HCT116 (cell line): ENCODE results near the gene RAB4A. TPM values are rescaled to one million over a fixed set of nuclear protein-coding genes. Genes with fewer than 3 reads are reported as not detected.

Source experiments
- ATAC-seq: fragments of 200-7000 bp; cut with Tn5 transposase; 2 replicates; pipeline ENCODE4 v1.9.1; 2020; ENCODE audit warnings: mild to moderate bottlenecking, moderate library complexity
- BruUV-seq: library from RNA; stranded (reverse); fragments of 400-500 nt; replicated peaks from 2 replicates; lab custom pipeline; 2021; lab: Mats Ljungman, UMichigan
- CTCF ChIA-PET: fragments of 300-600 bp; sonication (Branson Sonifier 250); formaldehyde crosslinking; loops from one replicate; lab custom pipeline; 2021; ENCODE audit warnings: antibody characterized with exemption; lab: Charles Lee
- POLR2A ChIA-PET: fragments of 300-600, 350-600 bp; sonication (Branson Sonifier 250); formaldehyde crosslinking; loops from one replicate; lab custom pipeline; 2021; ENCODE audit warnings: antibody characterized with exemption; lab: Charles Lee
- RAD21 ChIA-PET, 2 experiments: fragments of 300-600 bp; sonication (Branson Sonifier 250); formaldehyde crosslinking; loops; one replicate each; lab custom pipeline; 2023; ENCODE audit warnings: low total read pairs in 2 of 2; ENCODE audit not compliant: uncharacterized antibody in 2 of 2, unreplicated experiment in 2 of 2, low non-redundant PET in 1 of 2; lab: Charles Lee
- DNase-seq: peaks from one replicate; pipeline ENCODE4 v3.0.0-alpha.2; 2010; ENCODE audit warnings: low read depth, low spot score
- H2AFZ ChIP-seq: fragments of 200-600 bp; shearing (Covaris generic), sonication (generic); 2 replicates; pipeline ENCODE4 v1.6.1; 2017; ENCODE audit warnings: low read depth, mixed run types, mixed read lengths, antibody characterized with exemption, low read length; ENCODE audit not compliant: poor library complexity, severe bottlenecking
- H3K27ac ChIP-seq: 2 replicates; pipeline ENCODE4 v1.5.1; 2012; ENCODE audit warnings: low read depth, low read length
- H3K27me3 ChIP-seq: fragments of 200-600 bp; sonication (generic); 2 replicates; pipeline ENCODE4 v1.6.1; 2016; ENCODE audit warnings: mixed run types, low read length, mixed read lengths; ENCODE audit not compliant: insufficient read depth
- H3K36me3 ChIP-seq, 2 experiments: fragments of 200-500 bp in 1 of 2; fragments of 200-600 bp in 1 of 2; sonication (Bioruptor generic) in 1 of 2; sonication (generic) in 1 of 2; 2 replicates each; pipeline versions ENCODE4 v1.5.1 to v1.6.1; 2014 to 2016; ENCODE audit warnings: low read length in 2 of 2, inconsistent platforms in 1 of 2, mixed read lengths in 1 of 2, mixed run types in 1 of 2; ENCODE audit not compliant: insufficient read depth in 2 of 2, control insufficient read depth in 1 of 2
- H3K4me1 ChIP-seq, 2 experiments: fragments of 200-600 bp in 1 of 2; sonication (generic) in 1 of 2; 2 replicates each; pipeline versions ENCODE4 v1.5.1 to v1.6.1; 2012 to 2017; ENCODE audit warnings: low read length in 2 of 2, inconsistent platforms in 1 of 2, mild to moderate bottlenecking in 1 of 2, mixed read lengths in 1 of 2, mixed run types in 1 of 2, moderate library complexity in 1 of 2; ENCODE audit not compliant: insufficient read depth in 2 of 2, control insufficient read depth in 1 of 2
- H3K4me2 ChIP-seq: fragments of 200-600 bp; sonication (generic); 2 replicates; pipeline ENCODE4 v1.6.1; 2017; ENCODE audit warnings: mixed run types, low read length, mixed read lengths
- H3K4me3 ChIP-seq, 2 experiments: fragments of 200-600 bp in 1 of 2; sonication (generic) in 1 of 2; replicated peaks in 1 of 2; 2 replicates each; pipeline ENCODE4 v1.5.1; 2011 to 2016; ENCODE audit warnings: low read length in 2 of 2, control low read depth in 1 of 2, low read depth in 1 of 2, mild to moderate bottlenecking in 1 of 2, mixed read lengths in 1 of 2, mixed run types in 1 of 2
- H3K79me2 ChIP-seq: fragments of 200-600 bp; sonication (generic); 2 replicates; pipeline ENCODE4 v1.6.1; 2017; ENCODE audit warnings: mild to moderate bottlenecking, mixed run types, low read length, moderate library complexity, mixed read lengths; ENCODE audit not compliant: insufficient read depth
- H3K9ac ChIP-seq: fragments of 200-600 bp; sonication (generic); 2 replicates; pipeline ENCODE4 v1.6.1; 2016; ENCODE audit warnings: low read length, mixed read lengths
- H3K9me2 ChIP-seq: fragments of 200-600 bp; sonication (generic), shearing (Covaris generic); 2 replicates; pipeline ENCODE4 v1.6.1; 2017; ENCODE audit warnings: mixed run types, mild to moderate bottlenecking, moderate library complexity; ENCODE audit not compliant: insufficient read depth
- H3K9me3 ChIP-seq, 2 experiments: fragments of 200-500 bp in 1 of 2; fragments of 200-600 bp in 1 of 2; sonication (Bioruptor generic) in 1 of 2; sonication (generic) in 1 of 2; 2 replicates each; pipeline ENCODE4 v1.6.1; 2014 to 2017; ENCODE audit warnings: low read length in 2 of 2, mixed read lengths in 2 of 2, inconsistent platforms in 1 of 2, low read depth in 1 of 2, mild to moderate bottlenecking in 1 of 2, mixed run types in 1 of 2, moderate library complexity in 1 of 2; ENCODE audit not compliant: control insufficient read depth in 1 of 2, insufficient read depth in 1 of 2
- H4K20me1 ChIP-seq: fragments of 200-600 bp; sonication (generic), shearing (Covaris generic); 2 replicates; pipeline ENCODE4 v1.6.1; 2017; ENCODE audit warnings: mixed run types, mild to moderate bottlenecking, moderate library complexity; ENCODE audit not compliant: insufficient read depth
- CEBPB ChIP-seq: IDR thresholded peaks from 2 replicates; pipeline ENCODE4 v1.6.1; 2012; ENCODE audit warnings: low read depth
- EGR1 ChIP-seq: IDR thresholded peaks from 2 replicates; pipeline ENCODE4 v1.6.1; 2012; ENCODE audit warnings: low read depth
- ELF1 ChIP-seq: IDR thresholded peaks from 2 replicates; pipeline ENCODE4 v1.6.1; 2012; ENCODE audit warnings: low read depth, borderline replicate concordance
- EZH2phosphoT487 ChIP-seq: fragments of 200-600 bp; IDR thresholded peaks from 2 replicates; pipeline ENCODE4 v1.6.1; 2018; ENCODE audit warnings: antibody characterized with exemption, borderline replicate concordance
- JUND ChIP-seq: IDR thresholded peaks from 2 replicates; pipeline ENCODE4 v1.6.1; 2012
- MAX ChIP-seq: IDR thresholded peaks from 2 replicates; pipeline ENCODE4 v1.6.1; 2012
- POLR2AphosphoS5 ChIP-seq: IDR thresholded peaks from 2 replicates; pipeline ENCODE4 v1.6.1; 2011; ENCODE audit warnings: mild to moderate bottlenecking, low read depth, low read length, moderate library complexity
- RAD21 ChIP-seq: IDR thresholded peaks from 2 replicates; pipeline ENCODE4 v1.6.1; 2012; ENCODE audit warnings: low read depth, mild to moderate bottlenecking
- SP1 ChIP-seq: IDR thresholded peaks from 2 replicates; pipeline ENCODE4 v1.6.1; 2012; ENCODE audit warnings: low read depth
- SRF ChIP-seq: IDR thresholded peaks from 2 replicates; pipeline ENCODE4 v1.6.1; 2012; ENCODE audit warnings: low read depth
- YY1 ChIP-seq: IDR thresholded peaks from 2 replicates; pipeline ENCODE4 v1.6.1; 2011; ENCODE audit warnings: low read length, low read depth, moderate library complexity, mild to moderate bottlenecking; ENCODE audit not compliant: insufficient replicate concordance; ENCODE audit errors: extremely low read depth
- ZBTB33 ChIP-seq: IDR thresholded peaks from 2 replicates; pipeline ENCODE4 v1.6.1; 2011; ENCODE audit warnings: mild to moderate bottlenecking, low read length, moderate library complexity; ENCODE audit not compliant: insufficient replicate concordance; ENCODE audit errors: extremely low read depth
- ZNF274 ChIP-seq: fragments of 200-500 bp; sonication (Bioruptor generic); IDR thresholded peaks from 2 replicates; pipeline ENCODE4 v1.6.1; 2014; ENCODE audit warnings: mild to moderate bottlenecking, low read depth, low read length, inconsistent platforms
- intact Hi-C: fragments of 100-400 bp; cut with micrococcal nuclease; formaldehyde crosslinking; loops from 2 replicates; pipeline ENCODE4 v1.10.0; 2022
- total RNA-seq: library from RNA; stranded (reverse); gene quantifications from one replicate; pipeline ENCODE4 v1.2.1, GENCODE V29; 2021; ENCODE audit not compliant: unreplicated experiment

RAB4A gene
- total RNA-seq, 1 experiment from 2014 or later, result 101 TPM

DNA sequence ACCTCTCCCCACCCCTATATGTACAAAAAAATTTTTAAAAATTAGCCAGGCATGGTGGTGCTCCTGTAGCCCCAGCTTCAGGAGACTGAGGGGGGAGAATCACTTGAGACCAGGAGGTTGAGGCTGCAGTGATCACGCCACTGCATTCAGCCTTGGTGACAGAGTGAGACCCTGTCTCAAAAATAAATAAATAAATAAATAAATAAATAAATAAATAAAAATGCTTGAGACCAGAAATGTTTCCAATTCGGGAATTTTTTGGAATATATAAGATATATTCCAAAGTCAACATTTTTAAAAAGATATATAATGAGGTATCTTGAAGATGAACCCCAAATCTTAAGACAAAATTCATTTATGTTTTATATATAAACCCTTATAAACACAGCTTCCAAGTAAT, 42.4 kb upstream of the RAB4A start (continued):
- no peak for TF ChIP-seq RAD21
- TF ChIP-seq EGR1, result no peak
- TF ChIP-seq ELF1, result no peak
- TF ChIP-seq JUND, result no peak
- no peak for TF ChIP-seq CEBPB

GRCh38 chr1:229229137-229229720, 41.7 kb upstream of the RAB4A start:
- peak; percentile 26 for ATAC-seq
- no TSS peak for BruUV-seq
- TF ChIP-seq EGR1 (no peak), ZNF274 (no peak), SP1 (peak; percentile 12; the same call in 1 of the 2 replicates)
- POLR2A ChIA-PET, result no interaction called here
- no peak for DNase-seq
- no peaks in the 10 kb centered on the region for H3K79me2 ChIP-seq
- no peaks in the 10 kb centered on the region for H3K36me3 ChIP-seq
- H3K4me2 ChIP-seq, result peak overlapping the region; percentile 59
- no peaks in the 10 kb centered on the region for H3K9me3 ChIP-seq
- H3K27me3 ChIP-seq, result no peaks in the 10 kb centered on the region
- H3K4me1 ChIP-seq, result peaks cover 63 to 71% of the 10 kb centered on the region in 2 experiments
- intact Hi-C loops, result loop anchor here (10.0 kb wide), 1 partner anchor 394 kb away; no protein-coding TSS in a partner anchor
- peak overlapping the region in 1 of 2 experiments; percentile 17; a peak in 1 of 4 replicates for H3K4me3 ChIP-seq
- H3K9me2 ChIP-seq, result no peaks in the 10 kb centered on the region
- RAD21 ChIA-PET, result no interaction called here
- H4K20me1 ChIP-seq, result no peaks in the 10 kb centered on the region
- peak overlapping the region; percentile 7 for H3K27ac ChIP-seq
- no peak overlapping the region for H3K9ac ChIP-seq
- CTCF ChIA-PET, result interaction anchor here (1.5 to 3.0 kb wide), 3 partner anchors 253 to 565 kb away, joined by 5 to 10 read pairs (median 9); no protein-coding TSS in a partner anchor
- H2AFZ ChIP-seq, result peak overlapping the region; percentile 92

DNA sequence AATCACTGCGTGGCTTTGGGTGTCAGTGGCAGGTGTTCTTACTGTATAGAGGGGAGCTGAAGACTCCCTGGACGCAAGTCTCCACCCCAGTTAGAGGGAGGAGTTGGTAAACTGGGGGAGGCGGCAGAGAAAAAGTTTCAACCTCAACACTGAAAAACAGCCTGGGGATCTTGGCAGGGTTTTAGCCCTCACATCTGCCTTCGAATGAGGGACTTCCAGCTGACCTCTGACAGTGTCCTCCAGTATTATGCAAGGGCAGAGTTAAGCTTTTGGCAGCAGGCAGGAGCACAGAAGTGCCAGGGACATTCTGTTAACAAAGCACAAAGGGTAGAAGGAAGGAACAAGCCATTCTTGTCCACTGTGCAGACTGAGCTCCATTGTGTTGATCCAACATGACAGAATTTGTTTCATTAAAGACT, 41.2 kb upstream of the RAB4A start:
- ATAC-seq, result peak; percentile 13
- no TSS peak for BruUV-seq
- H2AFZ ChIP-seq, result peak overlapping the region; percentile 92
- no peak for TF ChIP-seq EZH2phosphoT487
- no peak for TF ChIP-seq CEBPB
- TF ChIP-seq ZBTB33, result no peak
- TF ChIP-seq MAX, result no peak
- TF ChIP-seq SP1, result no peak
- TF ChIP-seq POLR2AphosphoS5, result no peak
- TF ChIP-seq SRF, result no peak
- no peak for TF ChIP-seq YY1
- no peak for TF ChIP-seq RAD21
- TF ChIP-seq EGR1, result no peak

More for the DNA sequence above, 41.2 kb upstream of the RAB4A start:
- ChIA-PET CTCF (interaction anchor here (2.4 to 3.0 kb wide), 3 partner anchors 25 to 566 kb away, joined by 9 to 34 read pairs (median 10); no protein-coding TSS in a partner anchor), POLR2A (no interaction called here), RAD21 (no interaction called here)
- no peaks in the 10 kb centered on the region for H3K9me2 ChIP-seq
- H3K4me1 ChIP-seq, result peaks cover 58 to 66% of the 10 kb centered on the region in 2 experiments
- DNase-seq, result no peak
- H3K79me2 ChIP-seq, result no peaks in the 10 kb centered on the region
- intact Hi-C loops, result loop anchor here (10.0 kb wide), 1 partner anchor 395 kb away; no protein-coding TSS in a partner anchor
- H3K4me3 ChIP-seq, result 0 out of 4 replicates have a peak overlapping the region, but pooled peaks of 1 of the 2 experiments have one; percentile 17
- H3K36me3 ChIP-seq, result no peaks in the 10 kb centered on the region
- H3K9me3 ChIP-seq, result no peaks in the 10 kb centered on the region
- no peaks in the 10 kb centered on the region for H4K20me1 ChIP-seq
- H3K4me2 ChIP-seq, result peak overlapping the region; percentile 59
- H3K27me3 ChIP-seq, result no peaks in the 10 kb centered on the region
- H3K27ac ChIP-seq, result peak overlapping the region; percentile 7
- H3K9ac ChIP-seq, result no peak overlapping the region
